ENCODE measurements around the gene SULT2B1.

DNA sequence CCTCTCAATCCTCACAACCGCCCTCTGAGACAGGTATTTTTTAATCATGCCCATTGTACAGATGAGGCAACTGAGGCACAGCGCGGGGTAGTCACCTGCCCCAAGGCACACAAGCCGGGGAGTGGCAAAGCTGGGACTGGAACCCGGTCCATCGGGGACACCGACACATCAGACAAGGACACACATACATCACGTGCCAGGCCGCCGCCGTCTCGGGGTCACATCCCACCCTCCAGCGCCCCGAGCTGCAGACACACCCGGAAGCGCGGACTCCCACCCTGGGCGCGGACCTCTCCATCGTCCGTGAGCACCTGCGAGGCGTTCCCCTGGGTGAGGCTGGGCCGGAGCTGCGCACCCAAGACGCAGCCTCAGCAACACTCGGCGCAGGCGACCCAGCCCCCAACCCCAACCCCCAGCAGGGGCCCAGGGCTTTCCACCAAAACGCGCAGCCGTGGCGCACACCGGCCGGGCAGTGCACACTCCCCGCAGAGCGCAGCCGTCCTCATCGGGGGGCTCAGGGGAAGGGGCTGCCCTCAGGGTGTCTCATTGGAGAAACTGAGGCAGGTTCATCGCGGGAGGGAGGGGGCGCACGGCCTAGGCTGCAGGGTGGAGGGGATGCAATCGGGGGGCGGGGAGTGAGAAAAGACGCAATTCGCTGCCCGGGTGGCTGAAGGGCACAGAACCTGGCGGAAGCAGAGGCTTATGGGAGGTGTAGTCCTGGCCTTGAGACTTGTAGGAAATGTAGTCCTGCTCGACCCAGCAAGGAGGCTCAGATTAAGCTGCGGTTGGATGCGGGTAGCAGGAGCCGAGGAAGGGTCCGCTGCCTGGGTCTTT lies 38.5 kb upstream of the SULT2B1 start:
- TF ChIP-seq POLR2AphosphoS5 (IDR thresholded peaks at IDR 0.05) = no peak
- TF ChIP-seq, protein P1, sequence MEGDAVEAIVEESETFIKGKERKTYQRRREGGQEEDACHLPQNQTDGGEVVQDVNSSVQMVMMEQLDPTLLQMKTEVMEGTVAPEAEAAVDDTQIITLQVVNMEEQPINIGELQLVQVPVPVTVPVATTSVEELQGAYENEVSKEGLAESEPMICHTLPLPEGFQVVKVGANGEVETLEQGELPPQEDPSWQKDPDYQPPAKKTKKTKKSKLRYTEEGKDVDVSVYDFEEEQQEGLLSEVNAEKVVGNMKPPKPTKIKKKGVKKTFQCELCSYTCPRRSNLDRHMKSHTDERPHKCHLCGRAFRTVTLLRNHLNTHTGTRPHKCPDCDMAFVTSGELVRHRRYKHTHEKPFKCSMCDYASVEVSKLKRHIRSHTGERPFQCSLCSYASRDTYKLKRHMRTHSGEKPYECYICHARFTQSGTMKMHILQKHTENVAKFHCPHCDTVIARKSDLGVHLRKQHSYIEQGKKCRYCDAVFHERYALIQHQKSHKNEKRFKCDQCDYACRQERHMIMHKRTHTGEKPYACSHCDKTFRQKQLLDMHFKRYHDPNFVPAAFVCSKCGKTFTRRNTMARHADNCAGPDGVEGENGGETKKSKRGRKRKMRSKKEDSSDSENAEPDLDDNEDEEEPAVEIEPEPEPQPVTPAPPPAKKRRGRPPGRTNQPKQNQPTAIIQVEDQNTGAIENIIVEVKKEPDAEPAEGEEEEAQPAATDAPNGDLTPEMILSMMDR (IDR thresholded peaks at IDR 0.05) = no peak
